RKO (cell line): ENCODE data around the gene TGIF2LX.
"Not testable (repeated sequence)": the region's sequence is repeated elsewhere in the genome, so short reads cannot be mapped to it uniquely, and the experiment has no call there.

Experiments used
- DNase-seq: peaks from one replicate; pipeline ENCODE4 v3.0.0-alpha.2; 2016; ENCODE audit warnings: low spot score

Gene TGIF2LX

DNA sequence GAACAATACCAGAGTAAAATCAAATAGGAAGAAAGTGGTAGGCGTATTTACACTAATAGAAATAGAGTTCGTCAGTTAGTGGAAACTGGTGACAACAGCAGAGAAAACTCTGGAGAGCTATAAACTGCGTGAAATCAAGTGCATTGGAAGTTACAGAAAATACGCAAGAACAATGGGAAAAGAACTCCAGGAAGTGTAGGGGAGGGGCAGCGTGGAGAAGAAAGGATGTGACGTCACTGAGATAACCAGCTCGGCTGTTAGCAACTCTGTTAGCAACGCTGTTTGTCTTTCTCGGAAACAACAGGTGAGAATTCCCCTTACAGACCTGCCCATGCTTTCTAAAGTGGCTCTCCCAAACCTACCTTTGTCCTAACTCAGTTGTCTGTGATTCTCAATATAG, at the start of gene TGIF2LX:
Gene TGIF2LX (plus strand): TSS at position 244 of the 400 bp plus-strand sequence. CDS start 178 bp downstream, outside the sequence.
- not testable (repeated sequence) for DNase-seq

DNA sequence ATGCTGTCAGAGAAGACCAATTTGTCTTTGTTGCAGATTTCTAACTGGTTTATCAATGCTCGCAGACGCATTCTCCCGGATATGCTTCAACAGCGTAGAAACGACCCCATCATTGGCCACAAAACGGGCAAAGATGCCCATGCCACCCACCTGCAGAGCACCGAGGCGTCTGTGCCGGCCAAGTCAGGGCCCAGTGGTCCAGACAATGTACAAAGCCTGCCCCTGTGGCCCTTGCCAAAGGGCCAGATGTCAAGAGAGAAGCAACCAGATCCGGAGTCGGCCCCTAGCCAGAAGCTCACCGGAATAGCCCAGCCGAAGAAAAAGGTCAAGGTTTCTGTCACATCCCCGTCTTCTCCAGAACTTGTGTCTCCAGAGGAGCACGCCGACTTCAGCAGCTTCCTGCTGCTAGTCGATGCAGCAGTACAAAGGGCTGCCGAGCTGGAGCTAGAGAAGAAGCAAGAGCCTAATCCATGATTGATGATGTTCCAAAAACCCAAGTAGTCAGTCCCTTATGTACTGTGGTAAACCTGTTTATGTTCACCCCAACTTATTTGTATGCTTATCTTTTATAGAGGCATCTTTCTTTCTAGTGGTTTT, 728 bp downstream of the TGIF2LX start:
- not testable (repeated sequence) for DNase-seq

DNA sequence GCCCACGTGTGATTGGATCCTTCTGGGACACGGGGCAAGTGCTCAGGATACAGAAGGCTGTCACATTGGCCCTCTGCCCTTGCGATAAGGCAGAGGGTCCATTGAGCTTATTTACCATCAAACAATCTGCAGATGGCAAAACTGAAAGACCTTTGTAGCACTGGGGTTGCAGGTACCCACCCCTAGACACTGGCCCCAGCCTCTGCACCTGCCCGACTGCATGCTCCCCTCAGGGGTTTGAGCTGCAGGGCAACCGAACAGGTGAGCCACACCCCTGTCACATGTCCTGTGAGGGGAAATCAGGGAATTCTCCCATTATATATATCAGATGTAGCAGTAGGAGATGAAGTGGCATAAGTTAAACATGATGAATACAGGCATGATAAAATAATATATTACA, 21.4 kb downstream of the TGIF2LX start:
- DNase-seq, result not testable (repeated sequence)

DNA sequence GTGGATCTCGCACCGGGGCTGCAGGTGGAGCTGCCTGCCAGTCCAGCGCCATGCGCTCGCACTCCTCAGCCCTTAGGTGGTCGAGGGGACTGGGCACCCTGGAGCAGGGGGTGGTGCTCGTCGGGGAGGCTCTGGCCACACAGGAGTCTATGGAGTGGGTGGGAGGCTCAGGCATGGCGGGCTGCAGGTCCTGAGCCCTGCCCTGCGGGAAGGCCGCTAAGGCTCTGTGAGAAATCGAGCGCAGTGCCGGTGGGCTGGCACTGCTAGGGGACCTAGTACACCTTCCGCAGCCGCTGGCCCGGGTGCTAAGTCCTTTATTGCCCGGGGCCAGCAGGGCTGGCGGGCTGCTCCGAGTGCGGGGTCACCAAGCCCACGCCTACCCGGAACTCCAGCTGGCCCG, 43.9 kb downstream of the TGIF2LX start:
- not testable (repeated sequence) for DNase-seq
